Endothelial cell of coronary artery (primary cell): Measurements from ENCODE around the gene MYEF2. TPM values are rescaled to one million over a fixed set of nuclear protein-coding genes. Genes with fewer than 3 reads are reported as not detected.

Source experiments
- total RNA-seq: library from RNA; depleted of rRNA; stranded (reverse); fragments of >200 nt; gene quantifications from 2 replicates; pipeline ENCODE4 v1.2.3, GENCODE V29; 2014

The MYEF2 gene
- 17.8 and 34.8 TPM in 2 replicates for total RNA-seq

GRCh38 chr15:48177766-48178647, at the start of gene MYEF2:
MYEF2 (minus strand) TSS chr15:48178295; CDS start chr15:48178237, 58 bp downstream.

GRCh38 chr15:48205981-48206380, 27.9 kb upstream of the MYEF2 start, which contains the start of gene SLC12A1:
SLC12A1 (plus strand) TSS chr15:48206302; CDS start chr15:48207720, 1,418 bp downstream.

GRCh38 chr15:48191574-48192225, 13.6 kb upstream of the MYEF2 start, which contains the start of gene CTXN2:
CTXN2 (plus strand) TSS chr15:48191665; CDS start chr15:48201301, 9,636 bp downstream.

GRCh38 chr15:48120745-48121144, 57.4 kb downstream of the MYEF2 start, which contains the start of gene SLC24A5:
SLC24A5 (plus strand) TSS chr15:48120990; CDS start chr15:48121045, 55 bp downstream.

Other genes starting within 250 kb of the MYEF2 start
- gene SLC24A5, start 57.3 kb downstream of the MYEF2 start, total RNA-seq, result not detected in 2 replicates
- under 0.01 TPM in 1 of 2 replicates, not detected in the other for gene CTXN2, start 13.4 kb upstream of the MYEF2 start, total RNA-seq
- gene SLC12A1, start 28.0 kb upstream of the MYEF2 start, total RNA-seq, result not detected in 2 replicates
- 42.6 and 55.8 TPM in 2 replicates for gene DUT, start 153.1 kb upstream of the MYEF2 start, total RNA-seq